B cell (primary cell): ENCODE data around the gene PSD.

ENCODE experiments used
- CTCF ChIP-seq: fragments of 200-600 bp; IDR thresholded peaks from one replicate; pipeline ENCODE4 v1.8.0; 2022; ENCODE audit warnings: antibody characterized with exemption, mild to moderate bottlenecking
- EZH2 ChIP-seq: IDR thresholded peaks from 2 replicates; pipeline ENCODE4 v1.6.1; 2012; ENCODE audit warnings: borderline replicate concordance, low read depth, mild to moderate bottlenecking, moderate library complexity, low read length; ENCODE audit not compliant: insufficient read depth, poor library complexity, severe bottlenecking

GRCh38 chr10:102376901-102377300, 41.7 kb downstream of the PSD start:
- TF ChIP-seq EZH2 (no peak), CTCF (no peak)
